Measurements from ENCODE around the gene LRRC75A. TPM values are rescaled to one million over a fixed set of nuclear protein-coding genes. Genes with fewer than 3 reads are reported as not detected.
"Not testable (repeated sequence)": the region's sequence is repeated elsewhere in the genome, so short reads cannot be mapped to it uniquely, and the experiment has no call there.

LRRC75A gene
- total and polyA plus RNA-seq, 8 donors = 1.1 to 306 (median 3.7) TPM

GRCh38 chr17:16453493-16453851 lies 38.5 kb downstream of the LRRC75A start:
- peaks cover 0 to 12% (median 0%) of the 10 kb centered on the region in 4 donors for H3K4me1 ChIP-seq
- H3K4me3 ChIP-seq = no peak overlapping the region
- H3K27ac ChIP-seq = no peak overlapping the region
- WGBS, 5 donors = 76 to 89% (median 84%) methylated on average over 3 to 4 of the region's 4 CpGs
- peaks cover 1 to 40% (median 21%) of the 10 kb centered on the region in 4 donors for H3K36me3 ChIP-seq
- no peaks in the 10 kb centered on the region for H3K9me3 ChIP-seq
- TF ChIP-seq CTCF (IDR thresholded peaks at IDR 0.05) (no peak), EP300 (IDR thresholded peaks at IDR 0.05) (no peak), POLR2A (IDR thresholded peaks at IDR 0.05) (no peak), POLR2AphosphoS5 (IDR thresholded peaks at IDR 0.05) (no peak)
- intact Hi-C loops (cut with DNase I; ENCODE audit: low total_unique reads) = no loop called here
- DNase-seq = no peak
- H3K27me3 ChIP-seq = no peaks in the 10 kb centered on the region

- Histone ChIP-seq H3K4me1 (peaks cover 0 to 12% (median 0%) of the 10 kb centered on the region in 4 donors), H3K36me3 (peaks cover 9 to 42% (median 25%) of the 10 kb centered on the region in 4 donors)
- WGBS, 5 donors = 68 to 89% (median 80%) methylated on average over 7 to 8 of the region's 8 CpGs
- H3K9me3 ChIP-seq; H3K4me3 ChIP-seq; H3K27ac ChIP-seq; H3K27me3 ChIP-seq; intact Hi-C loops (cut with DNase I; ENCODE audit: low total_unique reads); DNase-seq: not testable (repeated sequence)
Measured at GRCh38 chr17:16452268-16452667, 39.7 kb downstream of the LRRC75A start.

- intact Hi-C loops (cut with DNase I; ENCODE audit: low total_unique reads) = no loop called here
- H3K36me3 ChIP-seq = peaks cover 9 to 55% (median 42%) of the 10 kb centered on the region in 4 donors
- TF ChIP-seq POLR2A (IDR thresholded peaks at IDR 0.05) = no peak
- no peak for TF ChIP-seq CTCF (IDR thresholded peaks at IDR 0.05)
- TF ChIP-seq POLR2AphosphoS5 (IDR thresholded peaks at IDR 0.05) = no peak
- no peak for TF ChIP-seq EP300 (IDR thresholded peaks at IDR 0.05)
- peaks cover 0 to 24% (median 7%) of the 10 kb centered on the region in 4 donors for H3K4me1 ChIP-seq
- no peaks in the 10 kb centered on the region for H3K27me3 ChIP-seq
- no peak for DNase-seq
- H3K4me3 ChIP-seq = no peak overlapping the region
- no peak overlapping the region for H3K27ac ChIP-seq
- no peaks in the 10 kb centered on the region for H3K9me3 ChIP-seq
- WGBS, 5 donors = 84 to 97% (median 92%) methylated on average over 4 of the region's 4 CpGs
Measured at GRCh38 chr17:16450028-16450427, 42.0 kb downstream of the LRRC75A start.

GRCh38 chr17:16449121-16449570 lies 42.8 kb downstream of the LRRC75A start:
- DNase-seq = no peak
- Histone ChIP-seq H3K27ac (no peak overlapping the region), H3K36me3 (peaks cover 9 to 61% (median 47%) of the 10 kb centered on the region in 4 donors), H3K27me3 (no peaks in the 10 kb centered on the region), H3K4me3 (no peak overlapping the region), H3K4me1 (peaks cover 7 to 33% (median 10%) of the 10 kb centered on the region in 4 donors), H3K9me3 (no peaks in the 10 kb centered on the region)
- 73 to 88% (median 82%) methylated on average over 10 to 11 of the region's 11 CpGs for WGBS, 5 donors
- no peak for TF ChIP-seq POLR2A (IDR thresholded peaks at IDR 0.05)
- no peak for TF ChIP-seq CTCF (IDR thresholded peaks at IDR 0.05)
- no peak for TF ChIP-seq EP300 (IDR thresholded peaks at IDR 0.05)
- TF ChIP-seq POLR2AphosphoS5 (IDR thresholded peaks at IDR 0.05) = no peak
- intact Hi-C loops (cut with DNase I; ENCODE audit: low total_unique reads) = no loop called here

- Histone ChIP-seq H3K27me3 (no peaks in the 10 kb centered on the region), H3K27ac (no peak overlapping the region), H3K36me3 (peaks cover 14 to 67% (median 54%) of the 10 kb centered on the region in 4 donors), H3K9me3 (no peaks in the 10 kb centered on the region), H3K4me1 (peaks cover 9 to 38% (median 16%) of the 10 kb centered on the region in 4 donors), H3K4me3 (no peak overlapping the region)
- TF ChIP-seq POLR2AphosphoS5 (IDR thresholded peaks at IDR 0.05) (no peak), CTCF (IDR thresholded peaks at IDR 0.05) (no peak), EP300 (IDR thresholded peaks at IDR 0.05) (no peak), POLR2A (IDR thresholded peaks at IDR 0.05) (no peak)
- intact Hi-C loops (cut with DNase I; ENCODE audit: low total_unique reads) = no loop called here
- no peak for DNase-seq
- WGBS, 5 donors = 82 to 87% (median 85%) methylated on average over 6 of the region's 6 CpGs
Measured at GRCh38 chr17:16448490-16448889, 43.5 kb downstream of the LRRC75A start.

Measured in stomach (tissue), 9 donors.